GM19438 (cell line): Measurements from ENCODE around the gene PCGF2.

ENCODE experiments used
- ATAC-seq: cut with Tn5 transposase; IDR thresholded peaks from one replicate; pipeline ENCODE4 v1.9.1; 2021; ENCODE audit warnings: low read depth; ENCODE audit not compliant: unreplicated experiment

The PCGF2 gene

DNA sequence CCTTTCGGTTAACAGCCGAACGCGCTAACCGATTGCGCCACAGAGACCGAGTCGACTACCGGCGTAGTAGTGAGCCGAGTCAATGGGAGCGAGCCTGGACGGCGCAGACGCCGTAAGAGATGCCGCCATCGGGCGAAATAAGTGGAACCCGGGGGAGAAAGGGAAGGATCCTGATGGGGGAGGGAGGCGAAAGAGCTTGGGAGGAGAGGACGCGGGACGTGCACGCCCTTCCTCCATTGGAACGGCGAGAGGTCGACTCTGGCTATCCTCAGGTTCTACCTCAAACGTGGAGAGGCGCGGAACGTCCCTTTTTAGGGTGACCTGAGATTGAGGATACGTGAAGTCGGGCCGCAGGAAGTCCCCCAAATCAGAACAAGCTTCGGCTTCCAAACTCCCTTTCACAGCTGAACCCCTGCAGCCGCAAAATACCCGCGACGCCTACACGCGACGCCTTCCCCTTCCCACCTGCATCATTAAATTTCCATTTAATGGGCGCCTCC is 3.7 kb upstream of the PCGF2 start:
- ATAC-seq: no peak

DNA sequence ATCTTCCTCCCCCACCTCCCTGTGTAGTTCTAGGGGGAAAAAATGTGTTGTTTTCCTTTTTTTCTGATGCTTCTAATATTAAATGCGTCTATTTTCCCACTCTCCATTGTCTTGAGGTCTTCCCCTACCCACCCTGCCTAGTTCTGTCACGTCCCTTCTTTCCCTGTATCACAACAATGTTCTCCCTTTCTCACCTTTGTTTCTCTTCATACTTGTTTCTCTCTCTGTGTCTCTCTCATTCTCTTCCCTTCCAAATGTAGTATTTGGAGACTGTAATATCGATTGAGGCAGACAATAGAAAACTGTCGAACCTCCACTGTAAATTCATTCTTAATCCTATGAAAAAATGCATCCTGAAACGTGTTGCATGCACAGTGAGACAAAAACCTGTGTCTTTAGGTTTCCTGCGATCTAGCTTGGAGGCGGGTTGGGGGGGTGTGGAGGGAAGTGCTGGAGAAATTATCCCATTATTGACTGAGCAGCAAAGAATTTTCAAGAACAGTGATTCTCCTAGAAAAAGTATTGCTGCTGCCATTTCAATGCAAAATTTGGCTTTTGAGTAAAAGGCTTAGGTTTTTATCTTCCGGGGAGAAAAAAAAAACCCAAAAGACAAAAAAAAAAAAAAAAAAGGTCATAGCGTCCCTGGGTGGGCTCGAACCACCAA is 3.1 kb upstream of the PCGF2 start:
- no peak for ATAC-seq

- ATAC-seq: no peak
These were observed 2.4 kb upstream of the PCGF2 start for GRCh38 chr17:38750312-38751121.

GRCh38 chr17:38750044-38750311 is 1.8 kb upstream of the PCGF2 start:
- no peak for ATAC-seq

DNA sequence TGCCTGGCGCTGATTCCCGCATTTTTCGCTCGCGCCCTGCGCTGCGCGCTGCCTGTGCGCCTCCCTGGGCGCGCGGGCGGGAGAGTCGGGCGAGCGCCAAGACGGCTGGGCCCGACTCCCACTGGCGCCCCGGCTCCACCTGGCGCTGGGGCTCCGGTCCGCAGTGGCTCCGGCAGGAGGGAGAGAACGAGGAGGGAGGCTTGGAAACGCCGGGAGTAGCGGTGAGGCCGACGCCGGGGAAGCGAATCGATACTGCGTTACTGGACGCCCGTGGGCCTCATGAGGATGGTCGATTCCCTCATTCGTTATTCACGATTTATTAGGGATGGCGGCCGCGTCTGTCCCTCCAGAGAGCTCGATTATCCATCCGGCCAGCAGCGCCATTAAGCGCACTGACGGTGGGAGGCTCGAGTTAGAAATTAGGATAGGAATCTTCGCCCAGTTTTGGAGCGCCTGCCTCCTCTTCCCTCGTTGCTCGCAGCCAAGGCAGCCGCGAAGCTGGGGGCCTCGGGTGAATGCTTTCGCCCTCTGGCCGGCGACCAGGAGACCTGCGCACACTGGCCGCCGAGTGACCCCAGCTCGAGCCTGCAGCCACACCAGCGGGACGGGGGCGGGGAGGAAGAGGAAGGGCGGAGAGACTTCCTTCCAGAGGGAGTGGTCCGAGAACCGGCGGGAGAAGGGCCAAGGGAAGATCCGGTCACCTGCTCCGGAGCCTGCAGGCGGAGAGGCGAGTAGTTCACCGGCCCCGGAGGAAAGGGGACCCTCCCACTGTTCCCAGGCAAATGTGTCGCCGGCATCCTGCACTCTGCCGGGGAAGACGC is 1.3 kb upstream of the PCGF2 start:
- no peak for ATAC-seq

GRCh38 chr17:38748892-38749222 is 721 bp upstream of the PCGF2 start:
- ATAC-seq: no peak

- no peak for ATAC-seq
These were observed 530 bp downstream of the PCGF2 start for GRCh38 chr17:38747463-38748148.

- no peak for ATAC-seq
These were observed 1.2 kb downstream of the PCGF2 start for GRCh38 chr17:38746849-38747462.

DNA sequence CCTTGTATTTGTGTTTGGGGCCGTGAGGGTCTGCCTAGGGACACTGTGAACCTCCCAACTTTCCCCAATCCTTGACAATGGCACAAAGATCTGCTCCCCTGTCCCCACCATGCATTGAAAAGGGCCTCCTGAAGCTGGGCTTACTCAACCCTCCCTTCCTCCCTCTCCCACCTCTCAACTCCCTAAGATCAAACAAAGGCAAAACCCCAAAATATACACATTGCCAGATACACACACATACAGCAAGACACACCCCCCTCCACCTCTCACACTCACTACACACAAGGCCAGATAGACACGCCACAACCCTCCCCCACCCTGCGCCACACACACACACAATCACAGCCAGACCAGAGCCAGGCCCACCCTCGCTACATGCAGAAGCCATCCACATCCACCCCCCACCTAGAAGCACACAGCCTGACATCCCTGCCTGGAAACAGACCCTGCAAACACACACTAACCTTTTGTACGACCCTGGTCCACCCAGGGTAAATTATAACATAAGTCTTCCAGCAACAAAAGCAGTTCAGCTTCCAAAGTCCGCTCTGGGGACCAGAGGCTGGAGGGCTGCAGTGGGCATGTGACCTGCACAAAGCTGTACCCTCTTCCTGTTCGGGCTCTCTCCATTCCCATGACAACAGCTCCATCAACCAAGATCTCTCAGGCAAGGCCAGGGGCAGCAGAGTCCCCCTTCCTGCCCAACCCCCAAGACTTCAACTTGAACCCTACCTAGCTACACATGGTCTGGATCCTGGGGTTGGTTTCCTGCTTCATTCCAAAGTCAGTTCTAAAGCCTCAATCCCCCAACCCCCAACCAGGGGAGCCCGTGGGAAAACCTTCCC is 1.9 kb downstream of the PCGF2 start:
- ATAC-seq: no peak

DNA sequence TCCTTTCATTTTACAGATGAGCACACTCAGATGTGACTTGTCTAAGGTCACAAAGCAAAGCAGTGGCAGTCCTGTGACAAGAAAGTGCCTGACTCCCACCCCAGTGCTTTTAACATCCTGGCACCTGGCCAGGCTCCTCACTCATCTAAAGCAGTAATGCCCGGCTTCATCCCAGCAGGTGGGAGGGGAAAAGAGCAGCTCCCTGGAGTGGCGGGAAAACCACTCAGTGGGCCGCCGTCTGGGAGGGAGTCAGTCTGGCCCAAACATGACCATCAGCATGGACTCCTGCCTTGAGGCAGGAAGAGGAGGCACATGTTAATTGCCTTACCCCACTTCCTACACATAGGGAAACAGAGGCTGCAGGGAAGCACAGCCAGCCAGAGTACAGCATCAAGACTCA is 2.6 kb downstream of the PCGF2 start:
- no peak for ATAC-seq

GRCh38 chr17:38743556-38744171 is 4.5 kb downstream of the PCGF2 start:
- ATAC-seq: no peak

- no peak for ATAC-seq
These were observed 5.5 kb downstream of the PCGF2 start for GRCh38 chr17:38742411-38743308.

GRCh38 chr17:38741921-38742410 is 6.2 kb downstream of the PCGF2 start:
- no peak for ATAC-seq

GRCh38 chr17:38741461-38741860 is 6.7 kb downstream of the PCGF2 start:
- no peak for ATAC-seq

- ATAC-seq: no peak
These were observed 7.3 kb downstream of the PCGF2 start for GRCh38 chr17:38740806-38741205.

DNA sequence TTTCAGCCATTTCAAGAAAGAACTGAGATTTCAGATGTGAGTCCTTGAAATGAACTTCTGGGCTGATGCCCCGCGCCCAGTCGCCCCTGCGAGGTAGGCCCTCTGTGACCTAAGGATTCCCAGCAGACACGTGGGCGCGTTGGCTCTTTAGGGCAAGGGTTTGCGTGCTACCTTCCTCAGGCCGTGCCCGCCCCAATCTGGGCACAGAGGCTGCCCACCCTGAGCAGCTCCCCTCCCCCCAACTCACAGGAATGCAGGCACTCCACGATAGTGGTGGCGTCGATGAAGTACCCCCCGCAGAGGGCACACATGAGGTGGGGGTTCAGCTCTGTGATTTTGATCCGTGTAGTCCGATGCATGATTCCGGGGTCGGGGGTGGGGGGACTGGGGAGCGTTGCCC is 8.1 kb downstream of the PCGF2 start:
- no peak for ATAC-seq

DNA sequence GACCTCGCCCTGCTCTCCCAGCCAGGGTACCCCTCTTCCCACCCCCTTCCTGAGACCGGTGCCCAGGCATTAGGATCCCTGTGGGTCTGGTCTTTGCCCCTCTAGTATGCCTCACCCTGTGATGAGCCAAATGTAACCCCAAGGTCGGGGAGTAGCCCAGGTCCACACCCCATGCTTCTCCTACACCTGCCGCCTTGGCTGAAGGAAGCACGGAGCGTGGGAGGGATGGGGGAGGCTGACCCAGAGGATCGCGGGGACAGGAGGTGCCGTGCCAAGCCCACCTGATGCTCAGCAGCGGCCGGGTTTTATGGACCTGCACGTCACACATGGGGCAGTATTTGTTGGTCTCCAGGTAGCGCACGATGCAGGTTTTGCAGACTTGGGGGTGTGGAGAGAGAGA is 8.8 kb downstream of the PCGF2 start:
- ATAC-seq: no peak

DNA sequence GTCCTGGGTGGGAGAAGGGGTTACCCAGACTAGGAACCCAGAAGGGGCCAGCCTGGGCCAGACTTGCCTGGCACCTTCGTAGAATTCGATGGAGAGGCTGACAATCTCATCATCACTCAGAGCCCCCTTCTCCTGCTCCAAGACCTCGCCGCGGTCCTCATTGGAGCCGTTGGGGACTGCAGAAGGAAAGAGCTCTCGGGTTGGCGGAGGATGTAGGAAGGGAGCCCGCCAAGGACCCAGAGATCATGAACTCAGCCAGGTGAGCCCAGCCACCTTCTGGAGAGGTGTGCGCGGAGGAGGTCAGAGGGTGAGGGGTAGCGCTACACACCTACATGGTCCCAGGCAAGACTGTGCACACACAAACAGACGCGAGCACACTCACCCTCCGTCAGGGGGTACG is 9.4 kb downstream of the PCGF2 start:
- ATAC-seq: no peak
